ENCODE measurements around the gene TRMT11. TPM values are rescaled to one million over a fixed set of nuclear protein-coding genes. Genes with fewer than 3 reads are reported as not detected.
A peak's percentile ranks its signal among the peaks of the same experiment; 100 is the strongest.

The TRMT11 gene
- total RNA-seq, 3 donors from 2014 or later, result 20.7 to 22.7 (median 21.5) TPM

DNA sequence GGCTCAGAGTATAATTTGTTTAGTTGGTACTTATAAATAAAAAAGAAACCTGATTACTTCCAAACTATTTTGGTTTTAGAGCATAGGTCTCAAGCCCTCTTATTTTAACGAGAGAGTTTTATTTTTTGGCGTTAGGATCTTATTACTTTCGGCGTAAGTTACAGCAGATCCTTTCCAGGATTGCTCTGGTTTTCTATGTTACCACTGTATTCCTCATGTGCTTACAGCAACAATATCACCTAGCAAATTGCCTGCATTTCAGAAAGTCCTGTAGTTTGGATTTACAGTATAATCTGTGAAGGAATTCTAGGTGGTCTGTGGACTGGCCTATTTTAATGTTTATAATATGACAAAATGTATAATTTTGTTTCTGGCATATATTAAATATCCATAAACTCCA, 54.1 kb downstream of the TRMT11 start:
- Histone ChIP-seq H3K36me3 (ENCODE audit: low read depth) (no peaks in the 10 kb centered on the region), H3K4me3 (no peak overlapping the region), H3K9me3 (no peaks in the 10 kb centered on the region), H3K4me1 (ENCODE audit: low read depth) (peaks cover 6% of the 10 kb centered on the region)
- peak; percentile 63 for ATAC-seq
- TF ChIP-seq, protein P1, sequence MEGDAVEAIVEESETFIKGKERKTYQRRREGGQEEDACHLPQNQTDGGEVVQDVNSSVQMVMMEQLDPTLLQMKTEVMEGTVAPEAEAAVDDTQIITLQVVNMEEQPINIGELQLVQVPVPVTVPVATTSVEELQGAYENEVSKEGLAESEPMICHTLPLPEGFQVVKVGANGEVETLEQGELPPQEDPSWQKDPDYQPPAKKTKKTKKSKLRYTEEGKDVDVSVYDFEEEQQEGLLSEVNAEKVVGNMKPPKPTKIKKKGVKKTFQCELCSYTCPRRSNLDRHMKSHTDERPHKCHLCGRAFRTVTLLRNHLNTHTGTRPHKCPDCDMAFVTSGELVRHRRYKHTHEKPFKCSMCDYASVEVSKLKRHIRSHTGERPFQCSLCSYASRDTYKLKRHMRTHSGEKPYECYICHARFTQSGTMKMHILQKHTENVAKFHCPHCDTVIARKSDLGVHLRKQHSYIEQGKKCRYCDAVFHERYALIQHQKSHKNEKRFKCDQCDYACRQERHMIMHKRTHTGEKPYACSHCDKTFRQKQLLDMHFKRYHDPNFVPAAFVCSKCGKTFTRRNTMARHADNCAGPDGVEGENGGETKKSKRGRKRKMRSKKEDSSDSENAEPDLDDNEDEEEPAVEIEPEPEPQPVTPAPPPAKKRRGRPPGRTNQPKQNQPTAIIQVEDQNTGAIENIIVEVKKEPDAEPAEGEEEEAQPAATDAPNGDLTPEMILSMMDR (IDR thresholded peaks at IDR 0.05), result no peak
- no peak for DNase-seq
- intact Hi-C loops (cut with DNase I, micrococcal nuclease), result no loop called here

DNA sequence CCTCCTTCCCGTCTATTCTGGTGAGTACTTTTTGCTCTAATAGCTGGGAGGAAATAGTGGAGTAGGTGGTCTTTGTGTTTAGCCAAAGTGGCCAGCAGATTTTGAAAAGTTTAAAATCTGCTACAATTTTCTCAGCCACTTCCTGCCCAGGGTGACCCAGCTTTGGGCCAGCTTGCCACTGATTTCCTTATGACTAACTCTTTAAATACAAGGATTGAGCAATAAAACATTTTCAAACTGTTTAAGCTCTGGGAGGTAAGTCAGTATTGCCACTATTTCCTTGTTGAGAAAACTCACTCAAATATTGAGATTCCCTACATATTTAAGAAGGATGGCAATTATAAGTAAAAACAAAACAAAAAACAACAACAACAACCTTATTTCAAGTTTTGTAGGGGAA, 54.5 kb downstream of the TRMT11 start:
- no peaks in the 10 kb centered on the region for H3K9me3 ChIP-seq
- intact Hi-C loops (cut with DNase I, micrococcal nuclease), result no loop called here
- peak in 2 of 3 donors; percentile 47 to 60 for DNase-seq
- H3K4me3 ChIP-seq, result no peak overlapping the region
- H3K36me3 ChIP-seq (ENCODE audit: low read depth), result no peaks in the 10 kb centered on the region
- H3K4me1 ChIP-seq (ENCODE audit: low read depth), result peaks cover 6% of the 10 kb centered on the region
- TF ChIP-seq, protein P1 (IDR thresholded peaks at IDR 0.05), result no peak
- peak; percentile 99 for ATAC-seq

DNA sequence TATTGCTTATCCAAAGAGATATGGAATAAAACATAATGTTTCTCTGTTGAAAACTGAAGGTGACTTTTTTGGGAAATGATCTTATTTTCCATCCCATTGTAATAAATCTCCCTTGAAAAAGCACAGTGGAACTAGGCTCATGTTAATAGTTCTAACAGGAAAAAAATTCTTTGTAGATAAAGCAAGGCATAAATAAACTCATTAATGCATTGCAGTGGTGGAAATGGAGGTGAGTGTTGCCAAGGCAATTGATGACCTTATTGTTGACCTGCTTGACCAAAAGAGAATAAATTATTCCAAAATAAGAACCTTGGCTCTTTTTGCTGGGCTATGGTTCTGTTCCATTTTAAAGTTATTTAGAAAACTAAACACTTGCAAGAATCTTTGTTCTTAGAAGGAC, 55.2 kb downstream of the TRMT11 start:
- Histone ChIP-seq H3K4me1 (ENCODE audit: low read depth) (peaks cover 6% of the 10 kb centered on the region), H3K9me3 (no peaks in the 10 kb centered on the region), H3K36me3 (ENCODE audit: low read depth) (no peaks in the 10 kb centered on the region), H3K4me3 (no peak overlapping the region)
- TF ChIP-seq, protein P1 (IDR thresholded peaks at IDR 0.05), result no peak
- DNase-seq (no peak), ATAC-seq (no peak)
- intact Hi-C loops (cut with DNase I, micrococcal nuclease), result no loop called here

DNA sequence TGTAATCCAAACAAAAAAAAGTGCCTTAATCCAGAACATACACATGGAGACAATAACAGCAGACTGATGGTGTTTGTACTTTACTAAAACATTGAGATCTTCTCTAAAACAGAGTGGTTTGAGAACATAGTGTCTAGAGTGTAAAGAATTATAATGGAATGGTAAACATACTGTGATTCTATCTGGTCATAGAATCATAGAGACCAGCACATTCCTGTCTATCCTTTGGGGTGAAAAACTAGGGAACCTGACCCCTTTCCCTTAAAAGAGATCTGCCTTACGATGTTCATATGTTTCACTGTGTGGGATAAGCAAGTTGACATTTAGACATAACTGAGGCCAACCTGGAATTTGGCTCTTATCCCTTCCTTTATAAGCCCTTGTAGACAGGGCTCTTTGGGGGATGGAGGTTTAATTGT, 55.7 kb downstream of the TRMT11 start:
- Histone ChIP-seq H3K9me3 (no peaks in the 10 kb centered on the region), H3K4me1 (ENCODE audit: low read depth) (peaks cover 6% of the 10 kb centered on the region), H3K36me3 (ENCODE audit: low read depth) (no peaks in the 10 kb centered on the region), H3K4me3 (no peak overlapping the region)
- ATAC-seq (no peak), DNase-seq (no peak)
- TF ChIP-seq, protein P1 (IDR thresholded peaks at IDR 0.05), result no peak
- intact Hi-C loops (cut with DNase I, micrococcal nuclease), result no loop called here

DNA sequence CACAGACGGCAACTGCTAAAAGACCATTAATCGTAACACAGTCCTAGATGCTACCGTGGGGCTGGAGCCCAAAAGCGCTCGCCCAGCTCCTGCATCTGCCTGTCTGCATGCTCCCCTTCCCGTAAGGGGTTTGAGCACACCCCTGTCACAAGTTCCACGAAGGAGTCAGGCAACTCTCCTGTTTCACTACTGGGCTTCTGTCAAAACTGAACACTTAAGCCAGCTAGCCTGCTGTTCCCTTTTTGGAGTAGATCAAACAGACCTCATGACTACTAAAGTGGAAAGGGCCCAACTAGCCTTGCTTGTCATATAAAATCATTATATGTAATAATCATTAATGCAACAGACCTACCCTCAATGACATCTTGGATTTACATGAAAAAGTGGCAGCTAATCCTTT, 61.3 kb downstream of the TRMT11 start:
- no peak for ATAC-seq
- no peak for DNase-seq
- Histone ChIP-seq H3K9me3 (no peaks in the 10 kb centered on the region), H3K4me1 (ENCODE audit: low read depth) (no peaks in the 10 kb centered on the region), H3K36me3 (ENCODE audit: low read depth) (no peaks in the 10 kb centered on the region), H3K4me3 (no peak overlapping the region)
- intact Hi-C loops (cut with DNase I, micrococcal nuclease), result no loop called here
- TF ChIP-seq, protein P1 (IDR thresholded peaks at IDR 0.05), result no peak

DNA sequence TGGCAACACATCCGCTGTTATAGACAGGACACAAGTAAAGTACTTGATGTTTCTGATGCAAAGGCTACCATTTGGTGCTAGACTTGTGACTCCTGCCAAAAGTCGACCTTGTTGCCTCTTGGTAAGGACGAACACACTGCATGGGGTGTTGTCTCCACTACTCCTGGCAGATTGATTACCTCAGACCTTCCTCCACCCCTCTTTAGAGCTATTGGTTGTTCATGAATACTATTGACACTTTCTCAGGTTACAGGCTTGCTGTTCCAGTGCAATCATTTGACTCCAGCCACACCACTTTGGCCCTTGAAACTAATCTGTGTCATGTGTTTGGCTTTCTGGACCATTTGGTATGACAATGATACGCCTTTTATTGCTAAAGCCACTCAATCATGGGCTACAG, 62.3 kb downstream of the TRMT11 start:
- ATAC-seq, result no peak
- H3K4me3 ChIP-seq, result no peak overlapping the region

More for the DNA sequence above, 62.3 kb downstream of the TRMT11 start:
- DNase-seq, result no peak
- Histone ChIP-seq H3K9me3 (no peaks in the 10 kb centered on the region), H3K36me3 (ENCODE audit: low read depth) (no peaks in the 10 kb centered on the region), H3K4me1 (ENCODE audit: low read depth) (no peaks in the 10 kb centered on the region)
- intact Hi-C loops (cut with DNase I, micrococcal nuclease), result no loop called here
- TF ChIP-seq, protein P1 (IDR thresholded peaks at IDR 0.05), result no peak
